Endometrium (tissue), 2 donors: ENCODE measurements around the gene AGRN.

ENCODE experiments used
- FAIRE-seq: peaks from 2 replicates; lab custom pipeline; 2012; peaks lifted over from hg19 to GRCh38; lab: Jason Lieb, UNC
- donor health status: control.
- donor health status: control.

AGRN gene

GRCh38 chr1:1038694-1039093 lies 18.8 kb downstream of the AGRN start:
- no peak for FAIRE-seq

GRCh38 chr1:1039145-1039910 lies 19.4 kb downstream of the AGRN start:
- no peak for FAIRE-seq

GRCh38 chr1:1040004-1040991 lies 20.4 kb downstream of the AGRN start:
- no peak for FAIRE-seq

GRCh38 chr1:1041092-1041523 lies 21.2 kb downstream of the AGRN start:
- no peak for FAIRE-seq

GRCh38 chr1:1041873-1042272 lies 22.0 kb downstream of the AGRN start:
- FAIRE-seq = no peak

- FAIRE-seq = no peak
Observed at GRCh38 chr1:1042835-1043234, 22.9 kb downstream of the AGRN start.

- FAIRE-seq = no peak
Observed at GRCh38 chr1:1043411-1043810, 23.5 kb downstream of the AGRN start.

GRCh38 chr1:1043921-1044320 lies 24.0 kb downstream of the AGRN start:
- FAIRE-seq = no peak

- FAIRE-seq = no peak
Observed at GRCh38 chr1:1044455-1045078, 24.6 kb downstream of the AGRN start.

- FAIRE-seq = no peak
Observed at GRCh38 chr1:1045129-1045528, 25.2 kb downstream of the AGRN start.

GRCh38 chr1:1046243-1046642 lies 26.3 kb downstream of the AGRN start:
- FAIRE-seq = no peak

GRCh38 chr1:1046767-1047166 lies 26.8 kb downstream of the AGRN start:
- FAIRE-seq = no peak

GRCh38 chr1:1047407-1047806 lies 27.5 kb downstream of the AGRN start:
- no peak for FAIRE-seq

GRCh38 chr1:1047963-1048362 lies 28.0 kb downstream of the AGRN start:
- no peak for FAIRE-seq

- FAIRE-seq = no peak
Observed at GRCh38 chr1:1048765-1049164, 28.8 kb downstream of the AGRN start.

- FAIRE-seq = no peak
Observed at GRCh38 chr1:1049318-1050165, 29.6 kb downstream of the AGRN start.

GRCh38 chr1:1050577-1051052 lies 30.7 kb downstream of the AGRN start:
- no peak for FAIRE-seq

- FAIRE-seq = no peak
Observed at GRCh38 chr1:1051127-1051810, 31.3 kb downstream of the AGRN start.

GRCh38 chr1:1052003-1052840 lies 32.3 kb downstream of the AGRN start:
- FAIRE-seq = no peak

- FAIRE-seq = no peak
Observed at GRCh38 chr1:1053022-1053421, 33.1 kb downstream of the AGRN start.
